ENCODE measurements around the gene UNK. TPM values are rescaled to one million over a fixed set of nuclear protein-coding genes. Genes with fewer than 3 reads are reported as not detected.
A peak's percentile ranks its signal among the peaks of the same experiment; 100 is the strongest.

UNK gene
- total and polyA plus RNA-seq, 2 of the 13 experiments (the other 11 are each of a cell fraction or from before 2014, with no cell fraction given) = 31.6 to 33.0 TPM

GRCh38 chr17:75779250-75779986 is 5.2 kb upstream of the UNK start (continued):
- TF ChIP-seq MXD1 (CRISPR knock-in tag; IDR thresholded peaks at IDR 0.05) (peak; percentile 42; the same call in 1 of the 2 replicates), TSC22D2 (CRISPR knock-in tag; IDR thresholded peaks at IDR 0.05; ENCODE audit: borderline replicate concordance) (peak; percentile 97; the same call in 1 of the 2 replicates), HOXD1 (CRISPR knock-in tag; IDR thresholded peaks at IDR 0.05) (no peak), HNRNPH1 (optimal IDR thresholded peaks at IDR 0.05; ENCODE audit: low read depth, low read length) (no peak), KDM6A (CRISPR knock-in tag; IDR thresholded peaks at IDR 0.05; ENCODE audit: low read depth) (0 out of 2 replicates have a peak, but pooled peaks have one; percentile 11), MAF1 (CRISPR knock-in tag; IDR thresholded peaks at IDR 0.05; ENCODE audit: borderline replicate concordance) (no peak), ZNF747 (CRISPR knock-in tag; IDR thresholded peaks at IDR 0.05; ENCODE audit: borderline replicate concordance) (peak; percentile 79; the same call in 1 of the 2 replicates), RBM22 (optimal IDR thresholded peaks at IDR 0.05; ENCODE audit: low read length) (peak; percentile 98), ZNF839 (CRISPR knock-in tag; IDR thresholded peaks at IDR 0.05; ENCODE audit: borderline replicate concordance) (no peak; the same call in 1 of the 2 replicates), IRX3 (CRISPR knock-in tag; IDR thresholded peaks at IDR 0.05; ENCODE audit: borderline replicate concordance, low read depth) (no peak; the same call in 1 of the 2 replicates), PATZ1 (CRISPR knock-in tag; IDR thresholded peaks at IDR 0.05) (peak; percentile 74), KDM2A (CRISPR knock-in tag; IDR thresholded peaks at IDR 0.05; ENCODE audit: borderline replicate concordance, low read depth) (peak; percentile 92), HOMEZ (CRISPR knock-in tag; IDR thresholded peaks at IDR 0.05; ENCODE audit: low read depth) (0 out of 2 replicates have a peak, but pooled peaks have one; percentile 60), CSRNP1 (CRISPR knock-in tag; IDR thresholded peaks at IDR 0.05) (no peak), ZNF616 (CRISPR knock-in tag; IDR thresholded peaks at IDR 0.05; ENCODE audit: low read depth) (0 out of 2 replicates have a peak, but pooled peaks have one; percentile 82), ZNF83 (CRISPR knock-in tag; IDR thresholded peaks at IDR 0.05; ENCODE audit: borderline replicate concordance) (0 out of 2 replicates have a peak, but pooled peaks have one; percentile 73)

Data from HepG2 (cell line).